HepG2 (cell line): ENCODE data around the gene CLEC18A. TPM values are rescaled to one million over a fixed set of nuclear protein-coding genes. Genes with fewer than 3 reads are reported as not detected.
A peak's percentile ranks its signal among the peaks of the same experiment; 100 is the strongest.

ENCODE experiments used
- HDAC1 ChIP-seq: sonication (generic); formaldehyde crosslinking; IDR thresholded peaks from 2 replicates; pipeline ENCODE4 v1.5.1; 2020; ENCODE audit warnings: mild to moderate bottlenecking, missing genetic modification reagents
- ISL2 ChIP-seq: sonication (generic); formaldehyde crosslinking; IDR thresholded peaks from 2 replicates; pipeline ENCODE4 v1.5.0; 2020; ENCODE audit warnings: missing genetic modification reagents
- KLF12 ChIP-seq: sonication (generic); formaldehyde crosslinking; IDR thresholded peaks from 2 replicates; pipeline ENCODE4 v1.4.0; 2020; ENCODE audit warnings: missing genetic modification reagents, borderline replicate concordance
- MEIS2 ChIP-seq: sonication (generic); formaldehyde crosslinking; IDR thresholded peaks from 2 replicates; pipeline ENCODE4 v1.9.0; 2021; ENCODE audit warnings: mild to moderate bottlenecking, missing genetic modification reagents
- PHF8 ChIP-seq: sonication (generic); formaldehyde crosslinking; IDR thresholded peaks from 2 replicates; pipeline ENCODE4 v1.5.0; 2020; ENCODE audit warnings: missing genetic modification reagents
- SALL1 ChIP-seq: sonication (generic); formaldehyde crosslinking; IDR thresholded peaks from 2 replicates; pipeline ENCODE4 v1.8.0; 2022; ENCODE audit warnings: mild to moderate bottlenecking, missing genetic modification reagents
- SALL2 ChIP-seq: sonication (generic); formaldehyde crosslinking; IDR thresholded peaks from 2 replicates; pipeline ENCODE4 v1.8.1; 2023; ENCODE audit warnings: mild to moderate bottlenecking, missing genetic modification reagents, inconsistent platforms
- SAP130 ChIP-seq: IDR thresholded peaks from 2 replicates; pipeline ENCODE4 v1.6.1; 2016; ENCODE audit warnings: low read depth
- SPEN ChIP-seq: sonication (generic); formaldehyde crosslinking; IDR thresholded peaks from 2 replicates; pipeline ENCODE4 v1.5.1; 2020; ENCODE audit warnings: low read depth, mild to moderate bottlenecking, missing genetic modification reagents
- TAF1 ChIP-seq: sonication (generic); formaldehyde crosslinking; IDR thresholded peaks from 2 replicates; pipeline ENCODE4 v1.4.0; 2020; ENCODE audit warnings: missing genetic modification reagents
- YY1 ChIP-seq: IDR thresholded peaks from 2 replicates; pipeline ENCODE4 v1.6.1; 2011; ENCODE audit warnings: low read length, low read depth, moderate library complexity, mild to moderate bottlenecking; ENCODE audit not compliant: insufficient read depth, insufficient replicate concordance
- polyA plus RNA-seq, 8 experiments: library from polyadenylated mRNA; depleted of rRNA in 3 of 8; stranded (reverse) in 7 of 8; unstranded in 1 of 8; fragments of >200 nt; fragmentation: Illumina TruSeq in 4 of 8; extraction: Trizol in 4 of 8; gene quantifications; 2 replicates each; pipeline versions ENCODE4 v1.2.1 to v1.2.3, GENCODE V29; 2011 to 2016; ENCODE audit warnings: low read depth in 4 of 8, missing spikeins in 1 of 8, mixed read lengths in 1 of 8; ENCODE audit not compliant: insufficient read depth in 1 of 8
- total RNA-seq, 5 experiments: library from RNA; depleted of rRNA; stranded (reverse); fragments of >200 nt; fragmentation: Illumina TruSeq; extraction: Trizol; gene quantifications; 2 replicates each; pipeline ENCODE4 v1.2.3, GENCODE V29; 2016; ENCODE audit warnings: low read depth in 1 of 5
- TF ChIP-seq, protein P1 (sequence below): sonication (generic); formaldehyde crosslinking; IDR thresholded peaks from 2 replicates; pipeline ENCODE4 v1.4.0; 2020; ENCODE audit warnings: missing genetic modification reagents
- TF ChIP-seq, protein P2 (sequence below): sonication (generic); formaldehyde crosslinking; IDR thresholded peaks from 2 replicates; pipeline ENCODE4 v1.5.0; 2020; ENCODE audit warnings: mild to moderate bottlenecking, missing genetic modification reagents, borderline replicate concordance
- TF ChIP-seq, protein P3 (sequence below): sonication (generic); formaldehyde crosslinking; IDR thresholded peaks from 2 replicates; pipeline ENCODE4 v1.4.0; 2020; ENCODE audit warnings: missing genetic modification reagents
- TF ChIP-seq, protein P4 (sequence below): sonication (generic); formaldehyde crosslinking; IDR thresholded peaks from 2 replicates; pipeline ENCODE4 v1.4.0; 2020; ENCODE audit warnings: mild to moderate bottlenecking, missing genetic modification reagents

The CLEC18A gene
- total and polyA plus RNA-seq, 2 of the 13 experiments (the other 11 are each of a cell fraction or from before 2014, with no cell fraction given), result 0.22 to 0.42 TPM

DNA sequence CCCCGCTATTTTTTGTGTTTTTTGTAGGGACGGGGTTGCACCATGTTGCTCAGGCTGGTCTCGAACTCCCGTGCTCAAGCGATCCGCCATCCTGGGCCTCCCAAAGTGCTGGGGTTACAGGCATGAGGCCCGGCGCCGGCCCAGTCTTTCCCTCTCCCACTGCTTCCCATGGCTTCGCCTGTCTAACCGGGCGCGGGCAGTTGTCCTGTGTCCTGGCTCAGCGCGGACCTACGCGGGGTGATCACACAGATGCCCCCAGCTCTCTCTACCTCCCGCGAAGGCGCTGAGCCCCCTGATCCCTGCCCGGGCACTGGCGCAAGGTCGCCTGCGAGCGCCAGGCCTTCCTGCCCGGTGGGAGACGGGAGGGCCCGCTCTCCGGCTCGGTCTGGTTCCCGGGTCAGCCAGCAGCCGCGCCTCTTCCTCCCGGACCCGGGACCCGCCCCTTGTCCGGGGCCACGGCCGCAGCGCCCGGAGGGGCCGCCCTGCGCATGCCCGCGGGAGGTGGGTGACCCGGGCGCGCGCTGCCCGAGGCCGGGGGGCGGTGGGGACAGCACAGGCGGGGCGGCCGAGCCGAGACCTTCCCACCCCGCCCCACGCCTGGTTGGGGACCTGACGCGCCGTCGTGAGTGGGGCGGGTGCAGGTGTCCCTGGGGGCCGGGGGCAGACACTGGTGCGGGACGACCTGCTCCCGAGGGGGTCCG, 14.0 kb downstream of the CLEC18A start (continued):
- TF ChIP-seq KLF12 (CRISPR knock-in tag) (peak; percentile 72; the same call in 1 of the 2 replicates), SALL2 (CRISPR knock-in tag) (peak; percentile 55), YY1 (peak; percentile 23), PHF8 (peak; percentile 77), MEIS2 (CRISPR knock-in tag) (0 out of 2 replicates have a peak, but pooled peaks have one; percentile 25), SAP130 (CRISPR knock-in tag) (peak; percentile 65), ISL2 (CRISPR knock-in tag) (0 out of 2 replicates have a peak, but pooled peaks have one; percentile 7), TAF1 (peak; percentile 42; the same call in 1 of the 2 replicates), SALL1 (CRISPR knock-in tag) (peak; percentile 42), SPEN (CRISPR knock-in tag) (peak; percentile 44; the same call in 1 of the 2 replicates), HDAC1 (CRISPR knock-in tag) (0 out of 2 replicates have a peak, but pooled peaks have one; percentile 24)
- TF ChIP-seq, protein P1, sequence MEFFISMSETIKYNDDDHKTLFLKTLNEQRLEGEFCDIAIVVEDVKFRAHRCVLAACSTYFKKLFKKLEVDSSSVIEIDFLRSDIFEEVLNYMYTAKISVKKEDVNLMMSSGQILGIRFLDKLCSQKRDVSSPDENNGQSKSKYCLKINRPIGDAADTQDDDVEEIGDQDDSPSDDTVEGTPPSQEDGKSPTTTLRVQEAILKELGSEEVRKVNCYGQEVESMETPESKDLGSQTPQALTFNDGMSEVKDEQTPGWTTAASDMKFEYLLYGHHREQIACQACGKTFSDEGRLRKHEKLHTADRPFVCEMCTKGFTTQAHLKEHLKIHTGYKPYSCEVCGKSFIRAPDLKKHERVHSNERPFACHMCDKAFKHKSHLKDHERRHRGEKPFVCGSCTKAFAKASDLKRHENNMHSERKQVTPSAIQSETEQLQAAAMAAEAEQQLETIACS (CRISPR knock-in tag), result peak; percentile 76
- TF ChIP-seq, protein P2, sequence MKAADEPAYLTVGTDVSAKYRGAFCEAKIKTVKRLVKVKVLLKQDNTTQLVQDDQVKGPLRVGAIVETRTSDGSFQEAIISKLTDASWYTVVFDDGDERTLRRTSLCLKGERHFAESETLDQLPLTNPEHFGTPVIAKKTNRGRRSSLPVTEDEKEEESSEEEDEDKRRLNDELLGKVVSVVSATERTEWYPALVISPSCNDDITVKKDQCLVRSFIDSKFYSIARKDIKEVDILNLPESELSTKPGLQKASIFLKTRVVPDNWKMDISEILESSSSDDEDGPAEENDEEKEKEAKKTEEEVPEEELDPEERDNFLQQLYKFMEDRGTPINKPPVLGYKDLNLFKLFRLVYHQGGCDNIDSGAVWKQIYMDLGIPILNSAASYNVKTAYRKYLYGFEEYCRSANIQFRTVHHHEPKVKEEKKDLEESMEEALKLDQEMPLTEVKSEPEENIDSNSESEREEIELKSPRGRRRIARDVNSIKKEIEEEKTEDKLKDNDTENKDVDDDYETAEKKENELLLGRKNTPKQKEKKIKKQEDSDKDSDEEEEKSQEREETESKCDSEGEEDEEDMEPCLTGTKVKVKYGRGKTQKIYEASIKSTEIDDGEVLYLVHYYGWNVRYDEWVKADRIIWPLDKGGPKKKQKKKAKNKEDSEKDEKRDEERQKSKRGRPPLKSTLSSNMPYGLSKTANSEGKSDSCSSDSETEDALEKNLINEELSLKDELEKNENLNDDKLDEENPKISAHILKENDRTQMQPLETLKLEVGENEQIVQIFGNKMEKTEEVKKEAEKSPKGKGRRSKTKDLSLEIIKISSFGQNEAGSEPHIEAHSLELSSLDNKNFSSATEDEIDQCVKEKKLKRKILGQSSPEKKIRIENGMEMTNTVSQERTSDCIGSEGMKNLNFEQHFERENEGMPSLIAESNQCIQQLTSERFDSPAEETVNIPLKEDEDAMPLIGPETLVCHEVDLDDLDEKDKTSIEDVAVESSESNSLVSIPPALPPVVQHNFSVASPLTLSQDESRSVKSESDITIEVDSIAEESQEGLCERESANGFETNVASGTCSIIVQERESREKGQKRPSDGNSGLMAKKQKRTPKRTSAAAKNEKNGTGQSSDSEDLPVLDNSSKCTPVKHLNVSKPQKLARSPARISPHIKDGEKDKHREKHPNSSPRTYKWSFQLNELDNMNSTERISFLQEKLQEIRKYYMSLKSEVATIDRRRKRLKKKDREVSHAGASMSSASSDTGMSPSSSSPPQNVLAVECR (CRISPR knock-in tag), result peak; percentile 32; the same call in 1 of the 2 replicates
- TF ChIP-seq, protein P3, sequence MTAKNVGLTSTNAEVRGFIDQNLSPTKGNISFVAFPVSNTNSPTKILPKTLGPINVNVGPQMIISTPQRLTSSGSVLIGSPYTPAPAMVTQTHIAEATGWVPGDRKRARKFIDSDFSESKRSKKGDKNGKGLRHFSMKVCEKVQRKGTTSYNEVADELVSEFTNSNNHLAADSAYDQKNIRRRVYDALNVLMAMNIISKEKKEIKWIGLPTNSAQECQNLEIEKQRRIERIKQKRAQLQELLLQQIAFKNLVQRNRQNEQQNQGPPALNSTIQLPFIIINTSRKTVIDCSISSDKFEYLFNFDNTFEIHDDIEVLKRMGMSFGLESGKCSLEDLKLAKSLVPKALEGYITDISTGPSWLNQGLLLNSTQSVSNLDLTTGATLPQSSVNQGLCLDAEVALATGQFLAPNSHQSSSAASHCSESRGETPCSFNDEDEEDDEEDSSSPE (CRISPR knock-in tag), result 0 out of 2 replicates have a peak, but pooled peaks have one; percentile 31
- TF ChIP-seq, protein P4, sequence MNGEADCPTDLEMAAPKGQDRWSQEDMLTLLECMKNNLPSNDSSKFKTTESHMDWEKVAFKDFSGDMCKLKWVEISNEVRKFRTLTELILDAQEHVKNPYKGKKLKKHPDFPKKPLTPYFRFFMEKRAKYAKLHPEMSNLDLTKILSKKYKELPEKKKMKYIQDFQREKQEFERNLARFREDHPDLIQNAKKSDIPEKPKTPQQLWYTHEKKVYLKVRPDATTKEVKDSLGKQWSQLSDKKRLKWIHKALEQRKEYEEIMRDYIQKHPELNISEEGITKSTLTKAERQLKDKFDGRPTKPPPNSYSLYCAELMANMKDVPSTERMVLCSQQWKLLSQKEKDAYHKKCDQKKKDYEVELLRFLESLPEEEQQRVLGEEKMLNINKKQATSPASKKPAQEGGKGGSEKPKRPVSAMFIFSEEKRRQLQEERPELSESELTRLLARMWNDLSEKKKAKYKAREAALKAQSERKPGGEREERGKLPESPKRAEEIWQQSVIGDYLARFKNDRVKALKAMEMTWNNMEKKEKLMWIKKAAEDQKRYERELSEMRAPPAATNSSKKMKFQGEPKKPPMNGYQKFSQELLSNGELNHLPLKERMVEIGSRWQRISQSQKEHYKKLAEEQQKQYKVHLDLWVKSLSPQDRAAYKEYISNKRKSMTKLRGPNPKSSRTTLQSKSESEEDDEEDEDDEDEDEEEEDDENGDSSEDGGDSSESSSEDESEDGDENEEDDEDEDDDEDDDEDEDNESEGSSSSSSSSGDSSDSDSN, result peak; percentile 82
